ENCODE measurements around the gene PNPLA7.

- TF ChIP-seq CTCF (conservative IDR thresholded peaks at IDR 0.05; ENCODE audit: low read length) (no peak), EZH2phosphoT487 (IDR thresholded peaks at IDR 0.05; ENCODE audit: borderline replicate concordance, low read depth, low read length) (no peak)
Observed at GRCh38 chr9:137514691-137515337, 35.4 kb downstream of the PNPLA7 start.
